GM21515 (cell line): ENCODE results near the gene PPP1R7.

ENCODE experiments used
- ATAC-seq: cut with Tn5 transposase; IDR thresholded peaks from one replicate; pipeline ENCODE4 v1.9.1; 2021; ENCODE audit not compliant: unreplicated experiment

Gene PPP1R7

GRCh38 chr2:241226723-241227572, 76.7 kb downstream of the PPP1R7 start:
- no peak for ATAC-seq

GRCh38 chr2:241227594-241227993, 77.3 kb downstream of the PPP1R7 start:
- no peak for ATAC-seq

- ATAC-seq = no peak
Measured at GRCh38 chr2:241228081-241228859, 78.0 kb downstream of the PPP1R7 start.

- no peak for ATAC-seq
Measured at GRCh38 chr2:241228860-241229516, 78.7 kb downstream of the PPP1R7 start.

- no peak for ATAC-seq
Measured at GRCh38 chr2:241229563-241230401, 79.5 kb downstream of the PPP1R7 start.

GRCh38 chr2:241230435-241230834, 80.2 kb downstream of the PPP1R7 start:
- ATAC-seq = no peak

GRCh38 chr2:241232736-241233575, 82.7 kb downstream of the PPP1R7 start:
- no peak for ATAC-seq
